ENCODE measurements around the gene GAD2. TPM values are rescaled to one million over a fixed set of nuclear protein-coding genes. Genes with fewer than 3 reads are reported as not detected.

Gene GAD2
- total RNA-seq, 1 donor from 2014 or later, result not detected

- ATAC-seq (no peak), DNase-seq (ENCODE audit: low spot score) (no peak)
Observed at GRCh38 chr10:26221541-26221940, 5.0 kb downstream of the GAD2 start.

- no peak for ATAC-seq
- no peak for DNase-seq (ENCODE audit: low spot score)
Observed at GRCh38 chr10:26222563-26222962, 6.0 kb downstream of the GAD2 start.

- ATAC-seq (no peak), DNase-seq (ENCODE audit: low spot score) (no peak)
Observed at GRCh38 chr10:26225322-26225721, 8.7 kb downstream of the GAD2 start.

- DNase-seq (ENCODE audit: low spot score) (no peak), ATAC-seq (no peak)
Observed at GRCh38 chr10:26227786-26228185, 11.2 kb downstream of the GAD2 start.

- DNase-seq (ENCODE audit: low spot score), result no peak
- no peak for ATAC-seq
Observed at GRCh38 chr10:26232174-26232573, 15.6 kb downstream of the GAD2 start.

GRCh38 chr10:26235761-26236160, 19.2 kb downstream of the GAD2 start:
- no peak for ATAC-seq
- no peak for DNase-seq (ENCODE audit: low spot score)

GRCh38 chr10:26238378-26238777, 21.8 kb downstream of the GAD2 start:
- DNase-seq (ENCODE audit: low spot score), result no peak
- no peak for ATAC-seq

- no peak for DNase-seq (ENCODE audit: low spot score)
- ATAC-seq, result no peak
Observed at GRCh38 chr10:26242706-26243350, 26.3 kb downstream of the GAD2 start.

GRCh38 chr10:26243351-26243720, 26.8 kb downstream of the GAD2 start:
- no peak for DNase-seq (ENCODE audit: low spot score)
- ATAC-seq, result no peak

GRCh38 chr10:26249681-26250080, 33.1 kb downstream of the GAD2 start:
- ATAC-seq, result no peak
- no peak for DNase-seq (ENCODE audit: low spot score)

- DNase-seq (ENCODE audit: low spot score), result no peak
- ATAC-seq, result no peak
Observed at GRCh38 chr10:26251925-26252324, 35.4 kb downstream of the GAD2 start.

- DNase-seq (ENCODE audit: low spot score) (no peak), ATAC-seq (no peak)
Observed at GRCh38 chr10:26254616-26255015, 38.0 kb downstream of the GAD2 start.

GRCh38 chr10:26259341-26259740, 42.8 kb downstream of the GAD2 start:
- ATAC-seq (no peak), DNase-seq (ENCODE audit: low spot score) (no peak)

GRCh38 chr10:26269754-26270153, 53.2 kb downstream of the GAD2 start:
- ATAC-seq (peak; percentile 26), DNase-seq (ENCODE audit: low spot score) (no peak)

GRCh38 chr10:26274391-26274790, 57.8 kb downstream of the GAD2 start:
- no peak for ATAC-seq
- no peak for DNase-seq (ENCODE audit: low spot score)

- no peak for ATAC-seq
- DNase-seq (ENCODE audit: low spot score), result no peak
Observed at GRCh38 chr10:26278295-26278694, 61.7 kb downstream of the GAD2 start.

GRCh38 chr10:26290236-26290635, 73.7 kb downstream of the GAD2 start:
- ATAC-seq (no peak), DNase-seq (ENCODE audit: low spot score) (no peak)

- DNase-seq (ENCODE audit: low spot score) (no peak), ATAC-seq (no peak)
Observed at GRCh38 chr10:26291721-26292480, 75.3 kb downstream of the GAD2 start.

GRCh38 chr10:26296360-26296759, 79.8 kb downstream of the GAD2 start:
- DNase-seq (ENCODE audit: low spot score) (no peak), ATAC-seq (no peak)

GRCh38 chr10:26300001-26300400, 83.4 kb downstream of the GAD2 start:
- ATAC-seq, result no peak
- no peak for DNase-seq (ENCODE audit: low spot score)

GRCh38 chr10:26303366-26303765, 86.8 kb downstream of the GAD2 start:
- ATAC-seq, result no peak
- DNase-seq (ENCODE audit: low spot score), result no peak

GRCh38 chr10:26310361-26310760, 93.8 kb downstream of the GAD2 start:
- ATAC-seq (no peak), DNase-seq (ENCODE audit: low spot score) (no peak)

Measured in left lobe of liver (tissue), 2 donors.